A549 (cell line): ENCODE measurements around the gene GPI. TPM values are rescaled to one million over a fixed set of nuclear protein-coding genes. Genes with fewer than 3 reads are reported as not detected.

Experiments used
- ATAC-seq, 2 experiments: fragments of 200-7000 bp in 1 of 2; fragments of >200 bp in 1 of 2; cut with Nextera tagmentation in 1 of 2; cut with Tn5 transposase in 1 of 2; 3 replicates each; pipeline versions ENCODE4 v1.8.0 to v1.9.1; 2018 to 2020; ENCODE audit warnings: mild to moderate bottlenecking in 1 of 2, moderate library complexity in 1 of 2
- CTCF ChIA-PET: fragments of 300-600 bp; sonication (Branson Sonifier 250); formaldehyde crosslinking; extraction: SDS; loops from one replicate; lab custom pipeline; 2021; ENCODE audit warnings: antibody characterized with exemption, inconsistent platforms; lab: Yijun Ruan, JAX
- POLR2A ChIA-PET: fragments of 350-600 bp; formaldehyde crosslinking; extraction: SDS; loops from one replicate; lab custom pipeline; 2021; ENCODE audit warnings: antibody characterized with exemption, inconsistent platforms; lab: Yijun Ruan, JAX
- DNase-seq, 2 experiments: peaks; one replicate each; pipeline versions ENCODE4 v3.0.0 to v3.0.0-alpha.2; 2011 to 2016; ENCODE audit warnings: low read depth in 1 of 2, low spot score in 1 of 2
- FAIRE-seq: peaks from 2 replicates; lab custom pipeline; 2011; peaks lifted over from hg19 to GRCh38; lab: Jason Lieb, UNC
- H3K27ac ChIP-seq, 2 experiments: fragments of >200 bp; sonication (Bioruptor Twin); formaldehyde crosslinking; 3 replicates each; pipeline ENCODE4 v1.5.1; 2016 to 2017
- H3K4me1 ChIP-seq: fragments of >200 bp; sonication (Bioruptor Twin); formaldehyde crosslinking; 3 replicates; pipeline ENCODE4 v1.6.1; 2016
- H3K4me2 ChIP-seq: fragments of >200 bp; sonication (Bioruptor Twin); formaldehyde crosslinking; 3 replicates; pipeline ENCODE4 v1.6.1; 2016
- H3K4me3 ChIP-seq: fragments of >200 bp; sonication (Bioruptor Twin); formaldehyde crosslinking; 3 replicates; pipeline ENCODE4 v1.5.1; 2016
- H3K9me3 ChIP-seq: fragments of >200 bp; sonication (Bioruptor Twin); formaldehyde crosslinking; 3 replicates; pipeline ENCODE4 v1.6.1; 2016
- CBX2 ChIP-seq: fragments of 200-600 bp; sonication (generic); IDR thresholded peaks from 2 replicates; pipeline ENCODE4 v1.6.1; 2016; ENCODE audit warnings: low read depth, mild to moderate bottlenecking, borderline replicate concordance
- CBX8 ChIP-seq: fragments of 200-600 bp; sonication (generic); IDR thresholded peaks from 2 replicates; pipeline ENCODE4 v1.6.1; 2016
- CEBPB ChIP-seq, 2 experiments: fragments of >200 bp in 1 of 2; sonication (Bioruptor Twin) in 1 of 2; formaldehyde crosslinking in 1 of 2; IDR thresholded peaks; 2 replicates each; pipeline ENCODE4 v1.6.1; 2012 to 2016
- CHD2 ChIP-seq: fragments of 150-350 bp; IDR thresholded peaks from 2 replicates; pipeline ENCODE4 v1.6.1; 2014; ENCODE audit warnings: low read length; ENCODE audit not compliant: partially characterized antibody
- CHD4 ChIP-seq: fragments of 200-600 bp; sonication (generic); IDR thresholded peaks from 2 replicates; pipeline ENCODE4 v1.6.1; 2016; ENCODE audit warnings: antibody characterized with exemption, mild to moderate bottlenecking, borderline replicate concordance
- EP300 ChIP-seq, 2 experiments: fragments of >200 bp; sonication (Bioruptor Twin); formaldehyde crosslinking; IDR thresholded peaks; 2 replicates in 1 of 2; 3 replicates in 1 of 2; pipeline ENCODE4 v1.6.1; 2016 to 2017
- FOSL2 ChIP-seq, 2 experiments: fragments of 450-650 bp in 1 of 2; fragments of >200 bp in 1 of 2; sonication (Bioruptor Twin) in 1 of 2; formaldehyde crosslinking; IDR thresholded peaks; 2 replicates each; pipeline versions ENCODE4 v1.5.0 to v1.6.1; 2016 to 2020; ENCODE audit warnings: mild to moderate bottlenecking in 1 of 2, moderate library complexity in 1 of 2
- FOXS1 ChIP-seq: fragments of 250-450 bp; sonication (Bioruptor Pico); IDR thresholded peaks from 2 replicates; pipeline ENCODE4 v1.5.0; 2020; ENCODE audit warnings: mild to moderate bottlenecking, moderate library complexity
- GATA3 ChIP-seq: IDR thresholded peaks from 2 replicates; pipeline ENCODE4 v1.6.1; 2012; ENCODE audit warnings: borderline replicate concordance
- HDAC2 ChIP-seq: fragments of 200-600 bp; sonication (generic); IDR thresholded peaks from 2 replicates; pipeline ENCODE4 v1.6.1; 2016
- HOXB5 ChIP-seq: fragments of 250-450 bp; sonication (Bioruptor Pico); IDR thresholded peaks from 2 replicates; pipeline ENCODE4 v1.5.0; 2020; ENCODE audit warnings: mild to moderate bottlenecking, moderate library complexity
- JUNB ChIP-seq: fragments of >200 bp; sonication (Bioruptor Twin); formaldehyde crosslinking; IDR thresholded peaks from 2 replicates; pipeline ENCODE4 v1.6.1; 2016
- KDM1A ChIP-seq: fragments of 200-600 bp; sonication (generic); IDR thresholded peaks from 2 replicates; pipeline ENCODE4 v1.6.1; 2016; ENCODE audit warnings: low read depth, mild to moderate bottlenecking
- MAFK ChIP-seq: fragments of 450-650 bp; IDR thresholded peaks from 2 replicates; pipeline ENCODE4 v1.6.1; 2014; ENCODE audit not compliant: partially characterized antibody
- NPAS2 ChIP-seq: fragments of 250-450 bp; sonication (Bioruptor Pico); IDR thresholded peaks from 2 replicates; pipeline ENCODE4 v1.8.0; 2022; ENCODE audit warnings: mild to moderate bottlenecking, moderate library complexity, borderline replicate concordance
- NR3C1 ChIP-seq: fragments of >200 bp; sonication (Bioruptor Twin); formaldehyde crosslinking; IDR thresholded peaks from 3 replicates; pipeline ENCODE4 v1.6.1; 2017
- PHF8 ChIP-seq: fragments of 200-600 bp; sonication (generic); IDR thresholded peaks from 2 replicates; pipeline ENCODE4 v1.6.1; 2016; ENCODE audit warnings: low read depth, mild to moderate bottlenecking, antibody characterized with exemption, moderate library complexity, borderline replicate concordance
- RAD21 ChIP-seq, 2 experiments: fragments of >200 bp in 1 of 2; sonication (Bioruptor Twin) in 1 of 2; formaldehyde crosslinking in 1 of 2; IDR thresholded peaks in 1 of 2; conservative IDR thresholded peaks in 1 of 2; 2 replicates in 1 of 2; 3 replicates in 1 of 2; pipeline ENCODE4 v1.6.1; 2012 to 2018; ENCODE audit warnings: inconsistent platforms in 1 of 2
- RCOR1 ChIP-seq: fragments of 150-350 bp; IDR thresholded peaks from 2 replicates; pipeline ENCODE4 v1.6.1; 2014; ENCODE audit warnings: antibody characterized with exemption, low read length, low read depth
- RFX5 ChIP-seq: fragments of 450-650 bp; IDR thresholded peaks from 2 replicates; pipeline ENCODE4 v1.7.1; 2014; ENCODE audit warnings: antibody characterized with exemption, mild to moderate bottlenecking, moderate library complexity
- SREBF2 ChIP-seq: fragments of 450-650 bp; IDR thresholded peaks from 2 replicates; pipeline ENCODE4 v1.6.1; 2014; ENCODE audit warnings: mild to moderate bottlenecking, moderate library complexity
- WGBS: methylation state at CpG from one replicate; pipeline ENCODE4 v1.1.6; 2017; ENCODE audit errors: missing lambda C conversion rate; 5-methylcytosine and 5-hydroxymethylcytosine counted together
- polyA plus RNA-seq, 4 experiments: library from polyadenylated mRNA; depleted of rRNA in 3 of 4; stranded (reverse); fragments of >200 nt; fragmentation: RNase III in 1 of 4; extraction: RNeasy Plus Mini Kit Qiagen cat#74134 plus additional on column Dnase treatment in 1 of 4; gene quantifications; 2 replicates in 3 of 4; 3 replicates in 1 of 4; pipeline ENCODE4 v1.2.3, GENCODE V29; 2011 to 2017
- TF ChIP-seq, protein P1 (sequence below): IDR thresholded peaks from 2 replicates; pipeline ENCODE4 v1.6.1; 2012
- TF ChIP-seq, protein P2 (sequence below): fragments of 250-450 bp; sonication (Bioruptor Pico); IDR thresholded peaks from 2 replicates; pipeline ENCODE4 v1.5.0; 2020; ENCODE audit warnings: low read depth, mild to moderate bottlenecking, moderate library complexity
- TF ChIP-seq, protein P3 (sequence below): fragments of >200 bp; sonication (Bioruptor Twin); formaldehyde crosslinking; IDR thresholded peaks from 3 replicates; pipeline ENCODE4 v1.6.1; 2016
- TF ChIP-seq, protein P4 (sequence below): fragments of >200 bp; sonication (Bioruptor Twin); formaldehyde crosslinking; IDR thresholded peaks from 2 replicates; pipeline ENCODE4 v1.6.1; 2016
- TF ChIP-seq, protein P5 (sequence below): fragments of 150-350 bp; IDR thresholded peaks from 2 replicates; pipeline ENCODE4 v1.6.1; 2014; ENCODE audit warnings: low read depth, mild to moderate bottlenecking, low read length
- TF ChIP-seq, protein P6 (sequence below): fragments of >200 bp; sonication (Bioruptor Twin); formaldehyde crosslinking; IDR thresholded peaks from 3 replicates; pipeline ENCODE4 v1.5.1; 2016

The GPI gene
- polyA plus RNA-seq, 2 of the 4 experiments (the other 2 are of a cell fraction), result 548 to 565 TPM

DNA sequence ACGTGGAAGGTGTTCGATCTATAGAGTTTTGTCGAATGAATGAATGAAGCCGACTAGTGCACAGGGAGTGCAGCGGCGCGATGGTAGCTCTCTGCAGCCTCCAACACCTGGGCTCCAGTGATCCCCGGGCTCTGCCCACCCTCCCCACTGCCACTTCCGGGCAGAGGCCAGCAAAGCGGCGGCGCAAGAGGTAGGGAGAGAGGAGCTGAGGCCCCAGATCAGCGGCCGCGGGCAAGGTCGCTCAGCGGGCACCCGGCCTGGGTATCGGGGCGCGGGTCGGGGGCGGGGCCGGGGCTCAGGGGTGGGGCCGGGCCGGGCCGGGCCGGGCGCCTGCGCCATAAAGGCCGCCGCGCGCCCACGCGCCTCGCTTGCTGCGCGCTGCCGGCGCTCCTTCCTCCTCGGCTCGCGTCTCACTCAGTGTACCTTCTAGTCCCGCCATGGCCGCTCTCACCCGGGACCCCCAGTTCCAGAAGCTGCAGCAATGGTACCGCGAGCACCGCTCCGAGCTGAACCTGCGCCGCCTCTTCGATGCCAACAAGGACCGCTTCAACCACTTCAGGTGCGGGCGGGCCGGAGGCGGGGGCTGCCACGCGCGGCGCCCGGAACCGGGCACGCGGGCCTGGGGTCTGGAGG is at the start of gene GPI (continued):
- TF ChIP-seq KDM1A (no peak), SREBF2 (no peak), PHF8 (peak; percentile 91), GATA3 (no peak), RCOR1 (no peak), CBX2 (no peak), RAD21 (conservative IDR thresholded peaks at IDR 0.05 in 1 of 2, IDR thresholded peaks at IDR 0.05 in 1 of 2) (no peak), FOXS1 (no peak), CEBPB (IDR thresholded peaks at IDR 0.05) (no peak), JUNB (no peak), HOXB5 (no peak)
- TF ChIP-seq, protein P1, sequence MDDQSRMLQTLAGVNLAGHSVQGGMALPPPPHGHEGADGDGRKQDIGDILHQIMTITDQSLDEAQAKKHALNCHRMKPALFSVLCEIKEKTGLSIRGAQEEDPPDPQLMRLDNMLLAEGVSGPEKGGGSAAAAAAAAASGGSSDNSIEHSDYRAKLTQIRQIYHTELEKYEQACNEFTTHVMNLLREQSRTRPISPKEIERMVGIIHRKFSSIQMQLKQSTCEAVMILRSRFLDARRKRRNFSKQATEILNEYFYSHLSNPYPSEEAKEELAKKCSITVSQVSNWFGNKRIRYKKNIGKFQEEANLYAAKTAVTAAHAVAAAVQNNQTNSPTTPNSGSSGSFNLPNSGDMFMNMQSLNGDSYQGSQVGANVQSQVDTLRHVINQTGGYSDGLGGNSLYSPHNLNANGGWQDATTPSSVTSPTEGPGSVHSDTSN, result peak; percentile 56; the same call in 1 of the 2 replicates
- TF ChIP-seq, protein P2, sequence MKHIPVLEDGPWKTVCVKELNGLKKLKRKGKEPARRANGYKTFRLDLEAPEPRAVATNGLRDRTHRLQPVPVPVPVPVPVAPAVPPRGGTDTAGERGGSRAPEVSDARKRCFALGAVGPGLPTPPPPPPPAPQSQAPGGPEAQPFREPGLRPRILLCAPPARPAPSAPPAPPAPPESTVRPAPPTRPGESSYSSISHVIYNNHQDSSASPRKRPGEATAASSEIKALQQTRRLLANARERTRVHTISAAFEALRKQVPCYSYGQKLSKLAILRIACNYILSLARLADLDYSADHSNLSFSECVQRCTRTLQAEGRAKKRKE (CRISPR knock-in tag), result no peak
- TF ChIP-seq, protein P3, sequence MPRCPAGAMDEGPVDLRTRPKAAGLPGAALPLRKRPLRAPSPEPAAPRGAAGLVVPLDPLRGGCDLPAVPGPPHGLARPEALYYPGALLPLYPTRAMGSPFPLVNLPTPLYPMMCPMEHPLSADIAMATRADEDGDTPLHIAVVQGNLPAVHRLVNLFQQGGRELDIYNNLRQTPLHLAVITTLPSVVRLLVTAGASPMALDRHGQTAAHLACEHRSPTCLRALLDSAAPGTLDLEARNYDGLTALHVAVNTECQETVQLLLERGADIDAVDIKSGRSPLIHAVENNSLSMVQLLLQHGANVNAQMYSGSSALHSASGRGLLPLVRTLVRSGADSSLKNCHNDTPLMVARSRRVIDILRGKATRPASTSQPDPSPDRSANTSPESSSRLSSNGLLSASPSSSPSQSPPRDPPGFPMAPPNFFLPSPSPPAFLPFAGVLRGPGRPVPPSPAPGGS, result peak; percentile 98
- TF ChIP-seq, protein P4, sequence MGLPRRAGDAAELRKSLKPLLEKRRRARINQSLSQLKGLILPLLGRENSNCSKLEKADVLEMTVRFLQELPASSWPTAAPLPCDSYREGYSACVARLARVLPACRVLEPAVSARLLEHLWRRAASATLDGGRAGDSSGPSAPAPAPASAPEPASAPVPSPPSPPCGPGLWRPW, result no peak

DNA sequence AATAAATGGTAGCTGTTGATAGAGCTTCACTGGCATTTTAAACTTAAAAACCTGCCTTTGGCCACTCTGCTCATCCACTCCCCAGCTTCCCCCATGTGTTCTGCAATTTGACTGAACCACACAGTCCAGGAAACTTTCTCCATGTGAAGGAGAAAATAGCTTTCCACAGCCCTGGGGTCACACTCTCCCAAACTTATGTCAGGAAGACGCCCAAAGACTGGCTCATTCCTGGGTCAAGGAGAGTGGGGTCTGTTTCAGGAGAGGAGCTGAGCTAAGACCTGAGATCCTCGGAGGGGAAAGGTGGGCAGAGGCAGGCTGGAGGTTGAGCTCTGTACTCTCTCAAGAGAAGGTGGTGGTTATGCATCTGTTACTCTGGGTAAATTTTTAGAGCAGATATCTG is 48.7 kb upstream of the GPI start:
- Histone ChIP-seq H3K4me3 (no peak overlapping the region), H3K4me2 (peak overlapping the region; percentile 29), H3K4me1 (peaks cover 25% of the 10 kb centered on the region), H3K9me3 (no peaks in the 10 kb centered on the region), H3K27ac (0 out of 6 replicates have a peak overlapping the region, but pooled peaks of 1 of the 2 experiments have one; percentile 3)
- POLR2A ChIA-PET, result interaction anchor here (0.5 to 1.1 kb wide), 3 partner anchors 18 to 80 kb away, joined by 3 to 4 read pairs (median 3); no protein-coding TSS in a partner anchor
- WGBS, result 83% methylated on average over 2 of the region's 2 CpGs
- TF ChIP-seq HDAC2 (no peak), EP300 (IDR thresholded peaks at IDR 0.05) (no peak), CHD4 (no peak), CEBPB (IDR thresholded peaks at IDR 0.05) (no peak), MAFK (no peak), GATA3 (no peak), NR3C1 (no peak), NPAS2 (CRISPR knock-in tag) (no peak), FOSL2 (IDR thresholded peaks at IDR 0.05) (no peak), FOSL2 (CRISPR knock-in tag; IDR thresholded peaks at IDR 0.05) (no peak), SREBF2 (no peak), JUNB (no peak), RFX5 (no peak), CBX2 (no peak), CHD2 (no peak), CBX8 (no peak), RAD21 (conservative IDR thresholded peaks at IDR 0.05 in 1 of 2, IDR thresholded peaks at IDR 0.05 in 1 of 2) (no peak)
- TF ChIP-seq, protein P5, sequence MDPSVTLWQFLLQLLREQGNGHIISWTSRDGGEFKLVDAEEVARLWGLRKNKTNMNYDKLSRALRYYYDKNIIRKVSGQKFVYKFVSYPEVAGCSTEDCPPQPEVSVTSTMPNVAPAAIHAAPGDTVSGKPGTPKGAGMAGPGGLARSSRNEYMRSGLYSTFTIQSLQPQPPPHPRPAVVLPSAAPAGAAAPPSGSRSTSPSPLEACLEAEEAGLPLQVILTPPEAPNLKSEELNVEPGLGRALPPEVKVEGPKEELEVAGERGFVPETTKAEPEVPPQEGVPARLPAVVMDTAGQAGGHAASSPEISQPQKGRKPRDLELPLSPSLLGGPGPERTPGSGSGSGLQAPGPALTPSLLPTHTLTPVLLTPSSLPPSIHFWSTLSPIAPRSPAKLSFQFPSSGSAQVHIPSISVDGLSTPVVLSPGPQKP, result no peak
- TF ChIP-seq, protein P6, sequence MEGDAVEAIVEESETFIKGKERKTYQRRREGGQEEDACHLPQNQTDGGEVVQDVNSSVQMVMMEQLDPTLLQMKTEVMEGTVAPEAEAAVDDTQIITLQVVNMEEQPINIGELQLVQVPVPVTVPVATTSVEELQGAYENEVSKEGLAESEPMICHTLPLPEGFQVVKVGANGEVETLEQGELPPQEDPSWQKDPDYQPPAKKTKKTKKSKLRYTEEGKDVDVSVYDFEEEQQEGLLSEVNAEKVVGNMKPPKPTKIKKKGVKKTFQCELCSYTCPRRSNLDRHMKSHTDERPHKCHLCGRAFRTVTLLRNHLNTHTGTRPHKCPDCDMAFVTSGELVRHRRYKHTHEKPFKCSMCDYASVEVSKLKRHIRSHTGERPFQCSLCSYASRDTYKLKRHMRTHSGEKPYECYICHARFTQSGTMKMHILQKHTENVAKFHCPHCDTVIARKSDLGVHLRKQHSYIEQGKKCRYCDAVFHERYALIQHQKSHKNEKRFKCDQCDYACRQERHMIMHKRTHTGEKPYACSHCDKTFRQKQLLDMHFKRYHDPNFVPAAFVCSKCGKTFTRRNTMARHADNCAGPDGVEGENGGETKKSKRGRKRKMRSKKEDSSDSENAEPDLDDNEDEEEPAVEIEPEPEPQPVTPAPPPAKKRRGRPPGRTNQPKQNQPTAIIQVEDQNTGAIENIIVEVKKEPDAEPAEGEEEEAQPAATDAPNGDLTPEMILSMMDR, result no peak
- FAIRE-seq (no peak), ATAC-seq (peak; percentile 7 to 9; a peak in 3 of 6 replicates), DNase-seq (no peak)
- CTCF ChIA-PET, result interaction anchor here (0.7 to 4.9 kb wide), 13 partner anchors 9 to 141 kb away, joined by 3 to 32 read pairs (median 4); no protein-coding TSS in a partner anchor
